Measurements from ENCODE around the gene FKBP2.

Gene FKBP2

GRCh38 chr11:64259533-64260067 lies 18.7 kb downstream of the FKBP2 start:
- Histone ChIP-seq H3K4me1 (ENCODE audit: insufficient read depth, low read length) (peaks cover 4% of the 10 kb centered on the region; the same call in 1 of the 2 replicates), H3K27ac (ENCODE audit: low read depth, low read length) (no peak overlapping the region), H3K9me3 (ENCODE audit: insufficient read depth, low read depth, low read length) (no peaks in the 10 kb centered on the region), H3K36me3 (ENCODE audit: insufficient read depth, low read length) (peaks cover 92% of the 10 kb centered on the region), H3K9ac (ENCODE audit: low read depth, low read length) (no peak overlapping the region), H3K4me3 (ENCODE audit: low read length) (no peak overlapping the region), H3K27me3 (ENCODE audit: insufficient read depth, low read length) (no peaks in the 10 kb centered on the region)
- 93% methylated on average over 4 of the region's 4 CpGs for WGBS

- H3K4me1 ChIP-seq (ENCODE audit: insufficient read depth, low read length), result peaks cover 4% of the 10 kb centered on the region; the same call in 1 of the 2 replicates
- no peak overlapping the region for H3K27ac ChIP-seq (ENCODE audit: low read depth, low read length)
- H3K4me3 ChIP-seq (ENCODE audit: low read length), result no peak overlapping the region
- H3K36me3 ChIP-seq (ENCODE audit: insufficient read depth, low read length), result peaks cover 89% of the 10 kb centered on the region
- 93% methylated on average over 6 of the region's 6 CpGs for WGBS
- no peak overlapping the region for H3K9ac ChIP-seq (ENCODE audit: low read depth, low read length)
- H3K9me3 ChIP-seq (ENCODE audit: insufficient read depth, low read depth, low read length), result no peaks in the 10 kb centered on the region
- no peaks in the 10 kb centered on the region for H3K27me3 ChIP-seq (ENCODE audit: insufficient read depth, low read length)
Observed at GRCh38 chr11:64260147-64260708, 19.3 kb downstream of the FKBP2 start.

DNA sequence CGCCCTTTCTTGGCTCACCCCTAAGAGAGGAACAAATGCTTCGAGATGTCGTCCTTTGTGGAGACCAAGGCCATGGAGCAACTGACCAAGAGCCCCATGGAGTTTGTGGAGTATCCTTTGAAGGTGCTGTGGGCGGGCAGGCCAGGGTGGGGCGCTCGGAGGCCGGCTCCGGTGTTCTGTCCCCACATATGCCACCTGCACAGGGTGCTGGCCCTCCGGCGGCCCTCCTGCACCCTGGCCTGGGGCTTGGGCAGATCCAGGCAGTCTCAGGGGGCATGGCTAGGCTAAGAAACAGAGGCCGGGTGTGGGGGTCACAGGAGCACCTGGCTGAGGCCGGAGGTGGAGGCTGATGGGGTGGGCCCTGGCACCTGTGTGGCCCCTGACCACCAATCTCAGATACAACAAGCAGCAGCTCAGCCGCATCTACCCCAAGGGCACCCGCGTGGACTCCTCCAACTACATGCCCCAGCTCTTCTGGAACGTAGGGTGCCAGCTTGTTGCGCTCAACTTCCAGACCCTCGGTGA lies 20.7 kb downstream of the FKBP2 start:
- Histone ChIP-seq H3K9me3 (ENCODE audit: insufficient read depth, low read depth, low read length) (no peaks in the 10 kb centered on the region), H3K27ac (ENCODE audit: low read depth, low read length) (no peak overlapping the region), H3K4me1 (ENCODE audit: insufficient read depth, low read length) (peaks cover 4% of the 10 kb centered on the region; the same call in 1 of the 2 replicates), H3K9ac (ENCODE audit: low read depth, low read length) (no peak overlapping the region), H3K27me3 (ENCODE audit: insufficient read depth, low read length) (no peaks in the 10 kb centered on the region), H3K4me3 (ENCODE audit: low read length) (no peak overlapping the region), H3K36me3 (ENCODE audit: insufficient read depth, low read length) (peaks cover 89% of the 10 kb centered on the region)
- WGBS, result 97% methylated on average over 18 of the region's 18 CpGs

DNA sequence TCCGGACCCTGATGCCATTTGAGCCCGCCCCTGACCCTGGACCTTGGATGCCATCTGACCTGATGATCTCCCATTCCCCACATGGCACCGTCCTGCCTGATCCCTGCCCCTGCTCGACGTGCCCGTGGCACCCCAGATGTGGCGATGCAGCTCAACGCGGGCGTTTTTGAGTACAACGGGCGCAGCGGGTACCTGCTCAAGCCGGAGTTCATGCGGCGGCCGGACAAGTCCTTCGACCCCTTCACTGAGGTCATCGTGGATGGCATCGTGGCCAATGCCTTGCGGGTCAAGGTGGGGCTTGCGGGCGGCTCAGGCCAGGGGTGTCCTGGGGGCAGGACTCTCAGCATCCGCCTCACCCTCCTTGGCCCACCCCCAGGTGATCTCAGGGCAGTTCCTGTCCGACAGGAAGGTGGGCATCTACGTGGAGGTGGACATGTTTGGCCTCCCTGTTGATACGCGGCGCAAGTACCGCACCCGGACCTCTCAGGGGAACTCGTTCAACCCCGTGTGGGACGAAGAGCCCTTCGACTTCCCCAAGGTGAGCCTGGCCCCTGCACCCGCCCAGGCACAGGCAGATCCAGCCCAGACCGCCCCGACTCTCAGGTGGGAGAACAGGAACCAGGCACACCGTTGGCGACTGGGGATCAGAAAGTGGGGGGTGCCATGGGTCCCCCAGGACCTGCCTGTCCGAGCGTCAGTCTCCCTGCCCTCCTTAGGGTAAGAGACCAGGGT lies 21.5 kb downstream of the FKBP2 start:
- no peaks in the 10 kb centered on the region for H3K27me3 ChIP-seq (ENCODE audit: insufficient read depth, low read length)
- WGBS, result 96% methylated on average over 42 of the region's 42 CpGs
- H3K4me3 ChIP-seq (ENCODE audit: low read length), result no peak overlapping the region
- H3K36me3 ChIP-seq (ENCODE audit: insufficient read depth, low read length), result peaks cover 84% of the 10 kb centered on the region
- peaks cover 4% of the 10 kb centered on the region; the same call in 1 of the 2 replicates for H3K4me1 ChIP-seq (ENCODE audit: insufficient read depth, low read length)
- H3K9me3 ChIP-seq (ENCODE audit: insufficient read depth, low read depth, low read length), result no peaks in the 10 kb centered on the region
- no peak overlapping the region for H3K9ac ChIP-seq (ENCODE audit: low read depth, low read length)
- no peak overlapping the region for H3K27ac ChIP-seq (ENCODE audit: low read depth, low read length)

- 86% methylated on average over 29 of the region's 29 CpGs for WGBS
- no peak overlapping the region for H3K4me3 ChIP-seq (ENCODE audit: low read length)
- H3K27ac ChIP-seq (ENCODE audit: low read depth, low read length), result peak overlapping the region; percentile 55
- no peaks in the 10 kb centered on the region for H3K9me3 ChIP-seq (ENCODE audit: insufficient read depth, low read depth, low read length)
- H3K27me3 ChIP-seq (ENCODE audit: insufficient read depth, low read length), result no peaks in the 10 kb centered on the region
- peaks cover 4% of the 10 kb centered on the region; the same call in 1 of the 2 replicates for H3K4me1 ChIP-seq (ENCODE audit: insufficient read depth, low read length)
- no peak overlapping the region; the same call in 1 of the 2 replicates for H3K9ac ChIP-seq (ENCODE audit: low read depth, low read length)
- H3K36me3 ChIP-seq (ENCODE audit: insufficient read depth, low read length), result peaks cover 79% of the 10 kb centered on the region
Observed at GRCh38 chr11:64263021-64263946, 22.4 kb downstream of the FKBP2 start.

DNA sequence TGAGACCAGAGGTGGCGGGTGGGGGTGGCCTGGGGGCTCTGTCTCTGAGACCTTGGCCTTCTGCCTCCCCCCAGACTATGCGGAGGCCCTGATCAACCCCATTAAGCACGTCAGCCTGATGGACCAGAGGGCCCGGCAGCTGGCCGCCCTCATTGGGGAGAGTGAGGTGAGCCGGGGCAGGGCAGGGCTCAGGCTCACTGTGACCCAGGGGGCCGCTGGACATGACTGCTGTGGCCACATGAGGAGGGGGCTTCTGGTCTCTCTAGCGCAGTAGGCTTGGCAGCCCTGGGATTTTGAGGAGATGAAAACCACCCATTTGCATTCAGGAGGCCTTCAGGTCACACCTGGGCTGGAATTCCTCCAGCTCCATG lies 23.0 kb downstream of the FKBP2 start:
- Histone ChIP-seq H3K36me3 (ENCODE audit: insufficient read depth, low read length) (peaks cover 72% of the 10 kb centered on the region), H3K4me1 (ENCODE audit: insufficient read depth, low read length) (peaks cover 9% of the 10 kb centered on the region; the same call in 1 of the 2 replicates), H3K9me3 (ENCODE audit: insufficient read depth, low read depth, low read length) (no peaks in the 10 kb centered on the region), H3K27me3 (ENCODE audit: insufficient read depth, low read length) (no peaks in the 10 kb centered on the region), H3K4me3 (ENCODE audit: low read length) (no peak overlapping the region), H3K9ac (ENCODE audit: low read depth, low read length) (no peak overlapping the region), H3K27ac (ENCODE audit: low read depth, low read length) (0 out of 2 replicates have a peak overlapping the region, but pooled peaks have one; percentile 8)
- 92% methylated on average over 8 of the region's 8 CpGs for WGBS

GRCh38 chr11:64264371-64264852 lies 23.5 kb downstream of the FKBP2 start:
- Histone ChIP-seq H3K27ac (ENCODE audit: low read depth, low read length) (no peak overlapping the region), H3K36me3 (ENCODE audit: insufficient read depth, low read length) (peaks cover 67% of the 10 kb centered on the region), H3K9me3 (ENCODE audit: insufficient read depth, low read depth, low read length) (no peaks in the 10 kb centered on the region), H3K4me1 (ENCODE audit: insufficient read depth, low read length) (peaks cover 9% of the 10 kb centered on the region; the same call in 1 of the 2 replicates), H3K9ac (ENCODE audit: low read depth, low read length) (no peak overlapping the region), H3K4me3 (ENCODE audit: low read length) (no peak overlapping the region), H3K27me3 (ENCODE audit: insufficient read depth, low read length) (no peaks in the 10 kb centered on the region)
- WGBS, result 92% methylated on average over 10 of the region's 10 CpGs

GRCh38 chr11:64265176-64266160 lies 24.6 kb downstream of the FKBP2 start:
- H3K4me3 ChIP-seq (ENCODE audit: low read length), result no peak overlapping the region
- H3K36me3 ChIP-seq (ENCODE audit: insufficient read depth, low read length), result peaks cover 57% of the 10 kb centered on the region
- no peak overlapping the region for H3K9ac ChIP-seq (ENCODE audit: low read depth, low read length)
- H3K4me1 ChIP-seq (ENCODE audit: insufficient read depth, low read length), result peaks cover 9% of the 10 kb centered on the region; the same call in 1 of the 2 replicates
- H3K9me3 ChIP-seq (ENCODE audit: insufficient read depth, low read depth, low read length), result no peaks in the 10 kb centered on the region
- H3K27me3 ChIP-seq (ENCODE audit: insufficient read depth, low read length), result no peaks in the 10 kb centered on the region
- WGBS, result 94% methylated on average over 35 of the region's 35 CpGs
- H3K27ac ChIP-seq (ENCODE audit: low read depth, low read length), result no peak overlapping the region

DNA sequence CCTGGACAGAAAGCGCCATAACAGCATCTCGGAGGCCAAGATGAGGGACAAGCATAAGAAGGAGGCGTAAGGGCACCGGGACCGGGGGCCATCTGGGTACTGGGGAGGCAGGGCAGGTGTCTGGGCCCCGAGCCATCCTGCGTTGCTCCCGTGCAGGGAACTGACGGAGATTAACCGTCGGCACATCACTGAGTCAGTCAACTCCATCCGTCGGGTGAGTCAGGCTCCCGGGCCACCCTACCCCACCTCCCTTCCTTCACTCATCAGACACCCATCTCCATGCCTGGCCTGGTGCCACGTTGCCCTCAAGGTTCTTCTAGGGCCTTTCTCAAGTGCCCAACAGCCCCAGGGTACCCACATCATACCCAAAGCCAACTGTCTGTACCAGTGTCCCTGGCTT lies 25.4 kb downstream of the FKBP2 start:
- 96% methylated on average over 15 of the region's 15 CpGs for WGBS
- Histone ChIP-seq H3K4me1 (ENCODE audit: insufficient read depth, low read length) (peaks cover 9% of the 10 kb centered on the region; the same call in 1 of the 2 replicates), H3K9ac (ENCODE audit: low read depth, low read length) (no peak overlapping the region), H3K27ac (ENCODE audit: low read depth, low read length) (no peak overlapping the region), H3K4me3 (ENCODE audit: low read length) (no peak overlapping the region), H3K27me3 (ENCODE audit: insufficient read depth, low read length) (no peaks in the 10 kb centered on the region), H3K36me3 (ENCODE audit: insufficient read depth, low read length) (peaks cover 51% of the 10 kb centered on the region), H3K9me3 (ENCODE audit: insufficient read depth, low read depth, low read length) (no peaks in the 10 kb centered on the region)
